HG02642 (cell line): ENCODE data around the gene BRAT1.
"Not testable (repeated sequence)": the region's sequence is repeated elsewhere in the genome, so short reads cannot be mapped to it uniquely, and the experiment has no call there.

Experiments used
- ATAC-seq: cut with Tn5 transposase; IDR thresholded peaks from one replicate; pipeline ENCODE4 v1.9.1; 2021; ENCODE audit warnings: mild to moderate bottlenecking; ENCODE audit not compliant: unreplicated experiment, poor library complexity

BRAT1 gene

GRCh38 chr7:2566348-2566889 lies 11.1 kb upstream of the BRAT1 start:
- peak; percentile 16 for ATAC-seq

GRCh38 chr7:2564970-2565540 lies 9.7 kb upstream of the BRAT1 start:
- ATAC-seq, result no peak

- ATAC-seq, result not testable (repeated sequence)
Observed at GRCh38 chr7:2563955-2564354, 8.6 kb upstream of the BRAT1 start.

- ATAC-seq, result peak; percentile 12
Observed at GRCh38 chr7:2559283-2559950, 4.1 kb upstream of the BRAT1 start.

GRCh38 chr7:2558629-2559282 lies 3.4 kb upstream of the BRAT1 start, which contains the start of gene IQCE:
Gene IQCE, plus strand, starts transcription at chr7:2558979. Its CDS starts 203 bp downstream, at chr7:2559182.
- ATAC-seq, result peak; percentile 59

GRCh38 chr7:2554661-2555111 lies 638 bp downstream of the BRAT1 start:
- ATAC-seq, result no peak

GRCh38 chr7:2553831-2554581 lies 1.3 kb downstream of the BRAT1 start:
- no peak for ATAC-seq

- no peak for ATAC-seq
Observed at GRCh38 chr7:2553108-2553507, 2.2 kb downstream of the BRAT1 start.

- ATAC-seq, result no peak
Observed at GRCh38 chr7:2551418-2551817, 3.9 kb downstream of the BRAT1 start.

- ATAC-seq, result no peak
Observed at GRCh38 chr7:2546776-2547586, 8.3 kb downstream of the BRAT1 start.

- ATAC-seq, result no peak
Observed at GRCh38 chr7:2545746-2546425, 9.4 kb downstream of the BRAT1 start.

GRCh38 chr7:2544541-2545188 lies 10.7 kb downstream of the BRAT1 start:
- ATAC-seq, result no peak

GRCh38 chr7:2542916-2543871 lies 12.1 kb downstream of the BRAT1 start:
- ATAC-seq, result no peak

- ATAC-seq, result no peak
Observed at GRCh38 chr7:2542011-2542915, 13.1 kb downstream of the BRAT1 start.

- ATAC-seq, result no peak
Observed at GRCh38 chr7:2541291-2542010, 13.9 kb downstream of the BRAT1 start.

- ATAC-seq, result no peak
Observed at GRCh38 chr7:2540641-2541051, 14.7 kb downstream of the BRAT1 start.
